IMR-90 (cell line): ENCODE results near the gene SLC9A9. TPM values are rescaled to one million over a fixed set of nuclear protein-coding genes. Genes with fewer than 3 reads are reported as not detected.

Experiments
- ATAC-seq: fragments of 200-7000 bp; cut with Tn5 transposase; 2 replicates; pipeline ENCODE4 v1.9.1; 2020; ENCODE audit warnings: low read depth, mild to moderate bottlenecking, moderate library complexity
- BruUV-seq: library from RNA; stranded (reverse); fragments of 400-500 nt; replicated peaks from 2 replicates; lab custom pipeline; 2021; lab: Mats Ljungman, UMichigan
- CTCF ChIA-PET: fragments of 300-600 bp; formaldehyde crosslinking; extraction: SDS; loops from one replicate; lab custom pipeline; 2021; ENCODE audit warnings: antibody characterized with exemption; lab: Yijun Ruan, JAX
- POLR2A ChIA-PET: fragments of 300-600 bp; sonication (Branson Sonifier 250); formaldehyde crosslinking; loops from one replicate; lab custom pipeline; 2022; ENCODE audit warnings: antibody characterized with exemption; ENCODE audit not compliant: unreplicated experiment; lab: Charles Lee
- DNase-seq: peaks from one replicate; pipeline ENCODE4 v3.0.0; 2013
- H2AFZ ChIP-seq: replicated peaks from 2 replicates; pipeline ENCODE3; 2013; ENCODE audit warnings: low read length, mild to moderate bottlenecking; ENCODE audit not compliant: poor library complexity
- H2AK5ac ChIP-seq: 2 replicates; pipeline ENCODE4 v1.6.1; 2013; ENCODE audit warnings: low read depth, low read length, inconsistent platforms
- H2AK9ac ChIP-seq: replicated peaks from 2 replicates; pipeline ENCODE3; 2013; ENCODE audit warnings: mild to moderate bottlenecking, low read depth, low read length, moderate library complexity; ENCODE audit not compliant: poor library complexity
- H2BK120ac ChIP-seq: 2 replicates; pipeline ENCODE4 v1.6.1; 2013; ENCODE audit warnings: low read depth, low read length, inconsistent platforms
- H2BK15ac ChIP-seq: 3 replicates; pipeline ENCODE4 v1.6.1; 2013; ENCODE audit warnings: low read depth, low read length, inconsistent platforms
- H2BK20ac ChIP-seq: 2 replicates; pipeline ENCODE4 v1.6.1; 2013; ENCODE audit warnings: low read depth, mild to moderate bottlenecking, inconsistent platforms, low read length, moderate library complexity
- H2BK5ac ChIP-seq: 2 replicates; pipeline ENCODE4 v1.6.1; 2013; ENCODE audit warnings: mild to moderate bottlenecking, low read depth, low read length, inconsistent platforms; ENCODE audit not compliant: poor library complexity, severe bottlenecking
- H3K14ac ChIP-seq: replicated peaks from 2 replicates; pipeline ENCODE4 v1.6.1; 2013; ENCODE audit warnings: low read depth, low read length, inconsistent platforms
- H3K18ac ChIP-seq: 2 replicates; pipeline ENCODE4 v1.6.1; 2013; ENCODE audit warnings: low read depth, low read length, control low read depth
- H3K23ac ChIP-seq: 2 replicates; pipeline ENCODE4 v1.6.1; 2013; ENCODE audit warnings: low read depth, low read length, inconsistent platforms
- H3K27ac ChIP-seq: 2 replicates; pipeline ENCODE4 v1.5.1; 2013; ENCODE audit warnings: mild to moderate bottlenecking, control low read depth, low read length; ENCODE audit not compliant: insufficient read depth
- H3K27me3 ChIP-seq: 2 replicates; pipeline ENCODE4 v1.6.1; 2013; ENCODE audit warnings: low read length; ENCODE audit not compliant: control insufficient read depth, insufficient read depth
- H3K36me3 ChIP-seq: 2 replicates; pipeline ENCODE4 v1.6.1; 2013; ENCODE audit warnings: low read length, mixed read lengths; ENCODE audit not compliant: control insufficient read depth, insufficient read depth
- H3K4ac ChIP-seq: 2 replicates; pipeline ENCODE4 v1.6.1; 2013; ENCODE audit warnings: low read depth, low read length, inconsistent platforms
- H3K4me1 ChIP-seq: 2 replicates; pipeline ENCODE4 v1.6.1; 2013; ENCODE audit warnings: low read length, mixed read lengths; ENCODE audit not compliant: control insufficient read depth, insufficient read depth
- H3K4me2 ChIP-seq: 2 replicates; pipeline ENCODE4 v1.6.1; 2013; ENCODE audit warnings: low read depth, mild to moderate bottlenecking, control low read depth, low read length, moderate library complexity
- H3K4me3 ChIP-seq: 2 replicates; pipeline ENCODE4 v1.5.1; 2013; ENCODE audit warnings: low read depth, mild to moderate bottlenecking, control low read depth, low read length, moderate library complexity; ENCODE audit not compliant: insufficient read depth
- H3K56ac ChIP-seq: 2 replicates; pipeline ENCODE4 v1.6.1; 2013; ENCODE audit warnings: low read length, inconsistent platforms; ENCODE audit not compliant: insufficient read depth; ENCODE audit errors: extremely low read depth
- H3K79me1 ChIP-seq, 2 experiments: 2 replicates each; pipeline ENCODE4 v1.6.1; 2013; ENCODE audit warnings: low read length in 2 of 2, inconsistent platforms in 1 of 2, low read depth in 1 of 2
- H3K9ac ChIP-seq: 2 replicates; pipeline ENCODE4 v1.6.1; 2013; ENCODE audit warnings: low read depth, low read length, control low read depth
- H3K9me1 ChIP-seq: 2 replicates; pipeline ENCODE4 v1.6.1; 2013; ENCODE audit warnings: low read length, inconsistent platforms; ENCODE audit not compliant: insufficient read depth
- H3K9me3 ChIP-seq: 2 replicates; pipeline ENCODE4 v1.6.1; 2013; ENCODE audit warnings: low read length; ENCODE audit not compliant: control insufficient read depth, insufficient read depth
- H4K20me1 ChIP-seq: 2 replicates; pipeline ENCODE4 v1.6.1; 2013; ENCODE audit warnings: low read length, inconsistent platforms; ENCODE audit not compliant: insufficient read depth
- H4K5ac ChIP-seq: 2 replicates; pipeline ENCODE4 v1.6.1; 2013; ENCODE audit warnings: mild to moderate bottlenecking, low read depth, low read length, control low read depth
- H4K8ac ChIP-seq, 2 experiments: 2 replicates each; pipeline ENCODE4 v1.6.1; 2013; ENCODE audit warnings: low read depth in 2 of 2, low read length in 2 of 2, control low read depth in 1 of 2, inconsistent platforms in 1 of 2
- H4K91ac ChIP-seq: 2 replicates; pipeline ENCODE4 v1.6.1; 2013; ENCODE audit warnings: low read depth, low read length, inconsistent platforms; ENCODE audit not compliant: insufficient read depth
- CTCF ChIP-seq: conservative IDR thresholded peaks from 2 replicates; pipeline ENCODE4 v1.5.1; 2012; ENCODE audit warnings: mild to moderate bottlenecking, low read depth, low read length, improper control_type of control experiment
- ELK1 ChIP-seq: fragments of 150-350 bp; IDR thresholded peaks from 2 replicates; pipeline ENCODE4 v1.6.1; 2016; ENCODE audit warnings: low read depth, mild to moderate bottlenecking, low read length, moderate library complexity, borderline replicate concordance
- FOS ChIP-seq: fragments of 150-350 bp; IDR thresholded peaks from 2 replicates; pipeline ENCODE4 v1.6.1; 2016; ENCODE audit warnings: low read depth, low read length
- MAZ ChIP-seq: IDR thresholded peaks from 2 replicates; pipeline ENCODE4 v1.6.1; 2012; ENCODE audit warnings: low read depth, mild to moderate bottlenecking, low read length, improper control_type of control experiment, moderate library complexity, borderline replicate concordance
- MXI1 ChIP-seq: IDR thresholded peaks from 2 replicates; pipeline ENCODE4 v1.6.1; 2012; ENCODE audit warnings: low read depth, mild to moderate bottlenecking, low read length, moderate library complexity, borderline replicate concordance
- NFE2L2 ChIP-seq: fragments of 150-350 bp; IDR thresholded peaks from 2 replicates; pipeline ENCODE4 v1.6.1; 2016; ENCODE audit warnings: low read depth, mild to moderate bottlenecking, low read length
- POLR2A ChIP-seq: IDR thresholded peaks from 2 replicates; pipeline ENCODE4 v1.6.1; 2012; ENCODE audit warnings: mild to moderate bottlenecking, low read depth, low read length
- RCOR1 ChIP-seq: IDR thresholded peaks from 2 replicates; pipeline ENCODE4 v1.6.1; 2012; ENCODE audit warnings: mild to moderate bottlenecking, low read length, improper control_type of control experiment; ENCODE audit not compliant: insufficient replicate concordance
- SMC3 ChIP-seq: fragments of 150-350 bp; IDR thresholded peaks from 2 replicates; pipeline ENCODE4 v1.6.1; 2016; ENCODE audit warnings: low read depth, mild to moderate bottlenecking, antibody characterized with exemption, low read length, moderate library complexity
- USF2 ChIP-seq: fragments of 150-350 bp; IDR thresholded peaks from 2 replicates; pipeline ENCODE4 v1.6.1; 2017; ENCODE audit warnings: mild to moderate bottlenecking, antibody characterized with exemption, low read length, low read depth
- WGBS, 2 experiments: methylation state at CpG; one replicate each; pipeline versions ENCODE4 v1.1.5 to v1.1.7; 2013; ENCODE audit warnings: missing lambda C conversion rate in 2 of 2; ENCODE audit not compliant: insufficient read length in 1 of 2; ENCODE audit errors: extremely low coverage in 2 of 2; 5-methylcytosine and 5-hydroxymethylcytosine counted together
- dilution Hi-C: fragments of 300-500 bp; cut with HindIII; formaldehyde crosslinking; loops from one replicate; pipeline ENCODE4 v1.14.3; 2018; ENCODE audit warnings: low sequenced_read_pairs; ENCODE audit not compliant: unreplicated experiment
- in situ Hi-C: fragments of 300-500 bp; cut with MboI; formaldehyde crosslinking; loops from 3 replicates; pipeline ENCODE4 v1.14.3; 2019; ENCODE audit warnings: low sequenced_read_pairs, inconsistent platforms, mixed read lengths
- intact Hi-C: fragments of 100-400 bp; cut with micrococcal nuclease; formaldehyde crosslinking; loops from 2 replicates; pipeline ENCODE4 v1.10.0; 2022
- polyA plus RNA-seq, 3 experiments: library from polyadenylated mRNA; depleted of rRNA; stranded (reverse); fragments of >200 nt; gene quantifications; 2 replicates each; pipeline ENCODE4 v1.2.3, GENCODE V29; 2012; ENCODE audit warnings: low replicate concordance in 1 of 3
- total RNA-seq: library from RNA; depleted of rRNA; stranded (reverse); fragments of >200 nt; gene quantifications from 2 replicates; pipeline ENCODE4 v1.2.3, GENCODE V29; 2012

Gene SLC9A9
- total and polyA plus RNA-seq, 2 of the 4 experiments (the other 2 are of a cell fraction) = 1.4 to 2.3 TPM

- Histone ChIP-seq H2BK5ac (no peak overlapping the region), H3K9me1 (no peaks in the 10 kb centered on the region), H2AK5ac (no peak overlapping the region), H3K23ac (no peak overlapping the region), H3K14ac (no peak overlapping the region), H4K20me1 (no peaks in the 10 kb centered on the region), H3K4me2 (no peak overlapping the region), H3K36me3 (no peaks in the 10 kb centered on the region), H3K4me3 (no peak overlapping the region), H2AK9ac (no peak overlapping the region), H2BK15ac (no peak overlapping the region), H3K9ac (no peak overlapping the region), H2BK120ac (no peak overlapping the region), H3K27me3 (no peaks in the 10 kb centered on the region), H2BK20ac (no peak overlapping the region), H3K27ac (no peak overlapping the region), H3K4me1 (no peaks in the 10 kb centered on the region; the same call in 1 of the 2 replicates), H3K79me1 (no peaks in the 10 kb centered on the region), H4K5ac (no peak overlapping the region), H3K56ac (no peak overlapping the region), H3K18ac (no peak overlapping the region), H2AFZ (no peak overlapping the region), H3K4ac (no peak overlapping the region), H3K9me3 (no peaks in the 10 kb centered on the region), H4K8ac (no peak overlapping the region), H4K91ac (no peak overlapping the region)
- ChIA-PET CTCF (interaction anchor here (0.9 kb wide), 1 partner anchor 17 kb away, joined by 3 read pairs; no protein-coding TSS in a partner anchor), POLR2A (no interaction called here)
- TF ChIP-seq FOS (no peak), USF2 (no peak), SMC3 (no peak), CTCF (no peak), MXI1 (no peak), POLR2A (no peak), NFE2L2 (no peak), MAZ (no peak), RCOR1 (no peak), ELK1 (no peak)
- no peak for DNase-seq
- in situ Hi-C loops (no loop called here), intact Hi-C loops (no loop called here), dilution Hi-C loops (no loop called here)
- no peak for ATAC-seq
- WGBS, 2 experiments = no CpG with 5 or more reads among the region's 1 CpG
- no TSS peak for BruUV-seq
Measured at GRCh38 chr3:143222981-143223380, 625.3 kb downstream of the SLC9A9 start.
